Measurements from ENCODE around the gene PNN. TPM values are rescaled to one million over a fixed set of nuclear protein-coding genes. Genes with fewer than 3 reads are reported as not detected.

PNN gene
- total and polyA plus RNA-seq, 2 donors (not counting 1 experiment from before 2014, with no cell fraction given), result 14.4 to 14.9 TPM

- Histone ChIP-seq H3K79me2 (ENCODE audit: control insufficient read depth, insufficient read depth, low read length) (no peaks in the 10 kb centered on the region), H3K9ac (ENCODE audit: insufficient read depth, low read length) (no peak overlapping the region), H3K9me3 (ENCODE audit: control insufficient read depth, insufficient read depth, low read depth, low read length) (no peaks in the 10 kb centered on the region), H3K4me3 (replicated peaks in 1 of 4; ENCODE audit: control extremely low read depth in 1 of 4, insufficient read depth in 1 of 4, low read depth in 3 of 4, low read length in 4 of 4) (no peak overlapping the region), H3K4me1 (ENCODE audit: control insufficient read depth, extremely low read depth, insufficient read depth, low read length) (no peaks in the 10 kb centered on the region), H3K36me3 (ENCODE audit: control insufficient read depth, insufficient read depth, low read length) (no peaks in the 10 kb centered on the region), H2AFZ (ENCODE audit: low read length) (no peak overlapping the region), H4K20me1 (ENCODE audit: control insufficient read depth, extremely low read depth, insufficient read depth, low read length) (no peaks in the 10 kb centered on the region), H3K27me3 (ENCODE audit: control insufficient read depth, insufficient read depth, low read length) (no peaks in the 10 kb centered on the region), H3K4me2 (ENCODE audit: extremely low read depth, insufficient read depth, low read length) (no peak overlapping the region), H3K27ac (ENCODE audit: insufficient read depth, low read length) (no peak overlapping the region)
- TF ChIP-seq CTCF (conservative IDR thresholded peaks at IDR 0.05 in 1 of 2, IDR thresholded peaks at IDR 0.05 in 1 of 2; ENCODE audit: low read depth in 1 of 2, low read length in 2 of 2), result no peak
- TF ChIP-seq EZH2 (IDR thresholded peaks at IDR 0.05; ENCODE audit: low read length, missing control alignments), result no peak
- no peak for DNase-seq (ENCODE audit: low read depth in 2 of 2)
Observed at GRCh38 chr14:39211109-39211741, 36.2 kb downstream of the PNN start.

- Histone ChIP-seq H3K4me3 (replicated peaks in 1 of 4; ENCODE audit: control extremely low read depth in 1 of 4, insufficient read depth in 1 of 4, low read depth in 3 of 4, low read length in 4 of 4) (no peak overlapping the region), H3K27me3 (ENCODE audit: control insufficient read depth, insufficient read depth, low read length) (no peaks in the 10 kb centered on the region), H3K79me2 (ENCODE audit: control insufficient read depth, insufficient read depth, low read length) (no peaks in the 10 kb centered on the region), H3K36me3 (ENCODE audit: control insufficient read depth, insufficient read depth, low read length) (no peaks in the 10 kb centered on the region), H3K4me2 (ENCODE audit: extremely low read depth, insufficient read depth, low read length) (no peak overlapping the region), H3K4me1 (ENCODE audit: control insufficient read depth, extremely low read depth, insufficient read depth, low read length) (no peaks in the 10 kb centered on the region), H3K27ac (ENCODE audit: insufficient read depth, low read length) (no peak overlapping the region), H4K20me1 (ENCODE audit: control insufficient read depth, extremely low read depth, insufficient read depth, low read length) (no peaks in the 10 kb centered on the region), H3K9me3 (ENCODE audit: control insufficient read depth, insufficient read depth, low read depth, low read length) (no peaks in the 10 kb centered on the region), H2AFZ (ENCODE audit: low read length) (no peak overlapping the region), H3K9ac (ENCODE audit: insufficient read depth, low read length) (no peak overlapping the region)
- no peak for DNase-seq (ENCODE audit: low read depth in 2 of 2)
- no peak for TF ChIP-seq CTCF (conservative IDR thresholded peaks at IDR 0.05 in 1 of 2, IDR thresholded peaks at IDR 0.05 in 1 of 2; ENCODE audit: low read depth in 1 of 2, low read length in 2 of 2)
- no peak for TF ChIP-seq EZH2 (IDR thresholded peaks at IDR 0.05; ENCODE audit: low read length, missing control alignments)
Observed at GRCh38 chr14:39212034-39212433, 37.0 kb downstream of the PNN start.

GRCh38 chr14:39212693-39213092 lies 37.6 kb downstream of the PNN start:
- no peaks in the 10 kb centered on the region for H3K27me3 ChIP-seq (ENCODE audit: control insufficient read depth, insufficient read depth, low read length)
- no peak for DNase-seq (ENCODE audit: low read depth in 2 of 2)
- H3K4me1 ChIP-seq (ENCODE audit: control insufficient read depth, extremely low read depth, insufficient read depth, low read length), result no peaks in the 10 kb centered on the region
- H3K79me2 ChIP-seq (ENCODE audit: control insufficient read depth, insufficient read depth, low read length), result no peaks in the 10 kb centered on the region
- H3K4me2 ChIP-seq (ENCODE audit: extremely low read depth, insufficient read depth, low read length), result no peak overlapping the region
- no peak overlapping the region for H3K9ac ChIP-seq (ENCODE audit: insufficient read depth, low read length)
- H4K20me1 ChIP-seq (ENCODE audit: control insufficient read depth, extremely low read depth, insufficient read depth, low read length), result no peaks in the 10 kb centered on the region
- no peaks in the 10 kb centered on the region for H3K36me3 ChIP-seq (ENCODE audit: control insufficient read depth, insufficient read depth, low read length)
- TF ChIP-seq EZH2 (IDR thresholded peaks at IDR 0.05; ENCODE audit: low read length, missing control alignments) (no peak), CTCF (conservative IDR thresholded peaks at IDR 0.05 in 1 of 2, IDR thresholded peaks at IDR 0.05 in 1 of 2; ENCODE audit: low read depth in 1 of 2, low read length in 2 of 2) (no peak)
- H3K9me3 ChIP-seq (ENCODE audit: control insufficient read depth, insufficient read depth, low read depth, low read length), result no peaks in the 10 kb centered on the region
- no peak overlapping the region for H3K27ac ChIP-seq (ENCODE audit: insufficient read depth, low read length)
- no peak overlapping the region for H3K4me3 ChIP-seq (replicated peaks in 1 of 4; ENCODE audit: control extremely low read depth in 1 of 4, insufficient read depth in 1 of 4, low read depth in 3 of 4, low read length in 4 of 4)
- H2AFZ ChIP-seq (ENCODE audit: low read length), result no peak overlapping the region
